ENCODE data around the gene CHRNB4.

DNA sequence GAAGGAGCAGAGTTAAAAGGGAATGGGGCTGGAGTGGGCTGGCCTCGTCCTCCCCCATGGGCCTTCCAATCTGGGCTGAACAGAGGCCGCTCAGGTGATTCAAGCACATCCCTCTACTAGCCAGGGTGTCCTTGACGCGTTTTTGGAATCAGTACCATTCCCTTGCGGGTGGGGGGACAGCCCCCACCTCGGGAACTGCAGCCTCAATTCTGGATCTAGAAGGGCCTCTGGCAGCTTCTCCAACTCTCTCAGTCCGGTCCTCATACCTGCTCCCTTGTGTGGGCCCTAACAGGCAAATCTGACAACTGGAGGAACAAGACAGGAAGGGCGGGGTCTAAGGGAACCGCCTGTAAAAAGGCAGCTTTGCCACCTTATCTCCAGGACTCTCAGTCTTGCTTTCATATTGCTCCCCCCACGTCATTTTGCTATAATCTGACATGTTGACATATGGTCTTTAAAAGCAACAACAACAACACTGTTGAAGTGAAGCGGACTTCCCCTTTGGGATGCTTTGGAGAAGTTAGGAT is 802 bp upstream of the CHRNB4 start:
- TF ChIP-seq ZNF221 (tag by site-specific recombination; IDR thresholded peaks at IDR 0.05; ENCODE audit: borderline replicate concordance) (no peak), ZNF596 (tag by site-specific recombination; IDR thresholded peaks at IDR 0.05) (no peak), ZNF768 (tag by site-specific recombination; IDR thresholded peaks at IDR 0.05) (no peak), ZNF274 (IDR thresholded peaks at IDR 0.05; ENCODE audit: low read length) (no peak), ZNF274 (tag by site-specific recombination; IDR thresholded peaks at IDR 0.05; ENCODE audit: borderline replicate concordance) (no peak), ZNF510 (tag by site-specific recombination; IDR thresholded peaks at IDR 0.05; ENCODE audit: insufficient replicate concordance) (no peak)
- TF ChIP-seq, protein P1, sequence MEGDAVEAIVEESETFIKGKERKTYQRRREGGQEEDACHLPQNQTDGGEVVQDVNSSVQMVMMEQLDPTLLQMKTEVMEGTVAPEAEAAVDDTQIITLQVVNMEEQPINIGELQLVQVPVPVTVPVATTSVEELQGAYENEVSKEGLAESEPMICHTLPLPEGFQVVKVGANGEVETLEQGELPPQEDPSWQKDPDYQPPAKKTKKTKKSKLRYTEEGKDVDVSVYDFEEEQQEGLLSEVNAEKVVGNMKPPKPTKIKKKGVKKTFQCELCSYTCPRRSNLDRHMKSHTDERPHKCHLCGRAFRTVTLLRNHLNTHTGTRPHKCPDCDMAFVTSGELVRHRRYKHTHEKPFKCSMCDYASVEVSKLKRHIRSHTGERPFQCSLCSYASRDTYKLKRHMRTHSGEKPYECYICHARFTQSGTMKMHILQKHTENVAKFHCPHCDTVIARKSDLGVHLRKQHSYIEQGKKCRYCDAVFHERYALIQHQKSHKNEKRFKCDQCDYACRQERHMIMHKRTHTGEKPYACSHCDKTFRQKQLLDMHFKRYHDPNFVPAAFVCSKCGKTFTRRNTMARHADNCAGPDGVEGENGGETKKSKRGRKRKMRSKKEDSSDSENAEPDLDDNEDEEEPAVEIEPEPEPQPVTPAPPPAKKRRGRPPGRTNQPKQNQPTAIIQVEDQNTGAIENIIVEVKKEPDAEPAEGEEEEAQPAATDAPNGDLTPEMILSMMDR (tag by site-specific recombination; IDR thresholded peaks at IDR 0.05) = no peak
- TF ChIP-seq, protein P2, sequence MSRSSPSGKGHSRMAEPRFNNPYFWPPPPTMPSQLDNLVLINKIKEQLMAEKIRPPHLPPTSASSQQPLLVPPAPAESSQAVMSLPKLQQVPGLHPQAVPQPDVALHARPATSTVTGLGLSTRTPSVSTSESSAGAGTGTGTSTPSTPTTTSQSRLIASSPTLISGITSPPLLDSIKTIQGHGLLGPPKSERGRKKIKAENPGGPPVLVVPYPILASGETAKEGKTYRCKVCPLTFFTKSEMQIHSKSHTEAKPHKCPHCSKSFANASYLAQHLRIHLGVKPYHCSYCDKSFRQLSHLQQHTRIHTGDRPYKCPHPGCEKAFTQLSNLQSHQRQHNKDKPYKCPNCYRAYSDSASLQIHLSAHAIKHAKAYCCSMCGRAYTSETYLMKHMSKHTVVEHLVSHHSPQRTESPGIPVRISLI (tag by site-specific recombination; IDR thresholded peaks at IDR 0.05) = no peak

All from HEK293 (cell line).